GM19025 (cell line): ENCODE measurements around the gene LRRC4B.

Source experiments
- ATAC-seq: cut with Tn5 transposase; IDR thresholded peaks from one replicate; pipeline ENCODE4 v1.9.1; 2021; ENCODE audit warnings: mild to moderate bottlenecking, low read depth, moderate library complexity; ENCODE audit not compliant: unreplicated experiment

Gene LRRC4B

DNA sequence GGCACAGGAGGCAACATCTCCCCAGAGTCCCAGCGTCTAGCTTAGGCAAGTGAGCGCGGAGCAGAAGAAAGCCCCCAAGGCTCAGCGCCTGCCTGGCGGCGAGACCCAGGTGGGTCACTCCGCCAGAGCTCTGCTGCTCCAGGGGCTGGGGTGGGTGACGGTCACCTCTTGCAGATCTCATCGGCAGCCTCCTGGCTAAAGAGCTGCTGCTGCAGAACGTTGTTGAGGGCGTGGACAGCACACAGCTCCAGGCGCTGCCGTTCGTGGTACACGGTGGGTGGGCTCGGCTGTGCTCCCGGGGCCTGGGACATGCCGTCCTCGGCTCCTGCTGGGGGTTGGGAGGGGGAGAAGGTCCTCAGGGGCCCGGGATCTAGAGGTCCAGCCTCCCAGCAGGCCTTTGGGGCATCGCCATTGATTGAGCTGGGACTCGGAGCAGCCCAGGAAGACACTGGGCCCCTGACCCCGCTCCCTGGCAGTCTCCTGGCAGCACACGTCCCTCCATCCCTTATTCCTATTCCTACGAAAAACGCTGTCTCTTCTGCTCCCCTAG, 58.0 kb downstream of the LRRC4B start:
- no peak for ATAC-seq

DNA sequence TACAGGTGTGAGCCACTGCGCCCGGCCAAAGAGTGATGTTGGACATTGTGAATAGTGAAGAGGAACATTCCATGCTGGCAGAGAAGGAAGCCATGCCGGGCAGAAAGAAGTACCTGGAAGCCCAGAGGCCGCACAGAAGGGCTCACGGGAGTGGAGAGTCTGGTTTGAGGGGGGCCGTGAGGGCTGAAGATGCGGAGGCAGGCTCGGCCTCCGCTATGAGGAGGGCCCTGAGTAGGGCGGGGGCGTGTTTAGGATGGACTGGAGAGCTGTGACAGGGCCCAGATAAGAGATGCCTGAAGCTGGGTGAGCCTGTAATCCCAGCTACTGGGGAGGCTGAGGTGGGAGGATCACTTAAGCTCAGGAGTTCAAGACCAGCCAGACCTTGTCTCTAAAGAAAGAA, 58.9 kb downstream of the LRRC4B start:
- ATAC-seq = no peak

DNA sequence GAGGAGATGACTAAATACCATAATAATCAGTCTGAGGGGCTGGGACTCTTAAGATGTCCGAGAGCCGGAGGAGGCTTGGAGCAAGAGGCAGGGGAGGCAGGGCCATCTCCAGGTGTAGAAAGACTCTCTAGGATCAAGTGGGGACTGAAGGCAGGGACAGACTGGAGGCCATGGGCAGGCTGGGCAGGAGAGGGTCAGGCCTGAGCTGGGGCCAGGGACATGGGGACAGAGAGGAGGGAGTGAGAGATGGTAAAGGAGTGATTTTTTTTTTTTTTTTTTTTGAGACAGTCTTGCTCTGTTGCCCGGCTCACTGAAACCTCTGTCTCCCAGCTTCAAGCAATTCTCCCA, 59.4 kb downstream of the LRRC4B start:
- ATAC-seq = no peak

DNA sequence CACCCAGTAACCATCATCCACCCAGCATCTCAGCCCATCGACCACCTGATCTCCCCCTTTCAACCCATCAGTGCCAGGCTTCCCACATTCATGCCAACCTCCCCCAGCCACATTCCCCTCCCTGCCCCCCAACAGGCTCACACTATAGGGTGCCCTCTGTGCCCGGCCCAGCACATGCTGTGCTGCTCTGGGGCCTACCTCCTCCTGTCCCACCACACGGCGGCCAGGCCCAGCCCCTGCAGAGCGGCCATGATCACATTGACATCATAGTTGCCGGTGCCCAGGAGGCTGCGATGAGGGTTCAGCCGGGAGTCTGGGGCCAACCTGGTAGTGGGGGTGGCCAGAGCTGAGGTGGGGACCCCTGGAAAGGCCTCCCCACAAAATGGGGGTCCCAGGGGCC, 60.9 kb downstream of the LRRC4B start:
- ATAC-seq = no peak

DNA sequence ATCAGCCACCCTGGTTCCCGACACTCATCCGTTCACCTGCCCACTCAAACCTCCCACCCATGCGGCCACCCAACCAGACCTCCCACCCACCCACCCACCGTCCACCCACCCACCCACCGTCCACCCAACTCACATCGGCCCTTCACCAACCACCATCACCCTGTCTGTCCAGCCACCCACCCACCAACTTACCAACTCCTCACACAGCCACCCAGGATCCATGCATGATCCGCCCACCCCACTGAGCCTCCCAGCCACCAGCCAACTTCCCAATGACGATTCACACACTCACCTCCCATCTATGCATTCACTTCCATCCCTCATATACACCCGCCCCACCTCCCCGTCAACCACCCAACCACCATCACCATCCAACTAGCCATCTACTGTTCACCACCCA, 61.5 kb downstream of the LRRC4B start:
- ATAC-seq = no peak

DNA sequence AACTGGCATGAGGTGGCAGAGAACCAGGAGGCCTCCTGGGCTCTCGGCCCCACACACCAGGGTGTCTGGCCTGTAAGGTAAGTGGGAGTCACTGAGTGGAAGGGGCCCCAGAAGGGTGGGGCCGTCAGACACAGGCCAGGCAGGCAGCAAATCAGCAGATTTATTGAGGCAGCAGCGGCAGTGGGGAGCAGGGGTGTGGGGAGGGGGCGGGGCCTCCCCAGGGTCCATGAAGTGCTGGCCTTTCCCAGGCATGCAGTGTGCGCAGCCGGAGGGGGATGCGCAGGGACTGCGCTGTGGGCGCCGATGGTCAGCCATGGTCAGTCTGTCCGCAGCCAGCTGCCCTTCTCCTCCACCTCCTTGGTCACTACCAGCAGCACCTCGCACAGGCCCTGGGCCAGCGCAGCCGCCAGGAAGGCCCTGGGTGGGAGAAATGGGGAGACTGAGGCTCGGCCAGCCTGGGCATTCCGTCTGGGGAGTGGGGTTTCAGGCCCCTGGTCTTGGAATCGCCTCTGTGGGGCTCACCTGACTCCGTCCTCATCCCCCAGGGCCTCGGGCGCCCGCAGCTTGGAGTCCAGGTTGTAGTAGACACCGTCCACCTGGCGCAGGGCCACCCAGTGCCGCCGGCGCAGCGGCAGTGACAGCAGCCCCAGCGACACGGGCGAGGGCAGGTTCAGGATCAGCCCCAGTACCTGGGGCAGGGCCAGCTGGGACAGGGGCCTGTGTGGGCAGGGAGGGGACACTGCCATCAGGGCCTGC, 62.2 kb downstream of the LRRC4B start:
- no peak for ATAC-seq

DNA sequence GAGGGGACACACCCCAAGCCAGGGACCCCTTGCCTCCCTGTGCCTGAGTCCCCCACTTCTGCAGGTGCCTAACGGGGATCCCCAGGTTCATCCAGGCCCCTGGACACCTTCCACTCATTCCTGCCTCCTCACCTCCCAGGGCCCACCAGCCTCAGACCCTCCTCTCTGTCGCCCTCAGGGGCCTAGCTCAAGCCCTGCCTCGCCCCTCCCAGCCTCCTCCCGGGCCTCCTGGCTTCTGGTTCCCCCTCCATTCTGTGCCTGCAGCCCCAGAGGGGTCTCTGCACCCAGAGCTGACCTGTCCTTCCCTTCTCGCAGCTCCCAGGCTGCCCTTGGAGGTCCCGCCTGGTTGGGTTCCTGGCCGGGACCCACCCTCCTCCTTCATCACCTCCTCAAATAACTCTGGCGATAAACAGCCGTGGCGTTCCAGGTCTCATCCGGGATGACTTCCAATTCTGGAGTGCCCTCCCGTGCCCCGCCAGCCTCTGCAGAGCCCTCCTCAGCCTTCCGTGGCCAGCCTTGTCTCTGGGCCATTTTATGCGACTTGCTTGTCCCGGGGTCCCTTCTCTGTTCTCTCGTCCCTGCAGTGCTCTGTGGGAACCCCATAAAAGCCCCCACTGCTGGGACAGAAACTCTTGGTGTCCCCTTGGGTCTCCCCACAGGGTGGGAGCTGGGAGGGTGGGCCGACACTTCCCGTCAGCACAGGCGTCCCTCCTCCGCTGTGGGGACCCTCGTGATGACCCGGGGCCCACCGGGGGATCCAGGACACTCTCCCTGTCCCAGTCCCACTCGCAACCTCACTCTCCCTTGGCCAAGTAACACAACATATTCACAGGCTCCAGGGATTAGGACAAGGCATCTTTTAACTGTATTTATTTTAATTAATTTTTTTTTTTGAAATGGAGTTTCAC, 66.4 kb downstream of the LRRC4B start:
- ATAC-seq = no peak

DNA sequence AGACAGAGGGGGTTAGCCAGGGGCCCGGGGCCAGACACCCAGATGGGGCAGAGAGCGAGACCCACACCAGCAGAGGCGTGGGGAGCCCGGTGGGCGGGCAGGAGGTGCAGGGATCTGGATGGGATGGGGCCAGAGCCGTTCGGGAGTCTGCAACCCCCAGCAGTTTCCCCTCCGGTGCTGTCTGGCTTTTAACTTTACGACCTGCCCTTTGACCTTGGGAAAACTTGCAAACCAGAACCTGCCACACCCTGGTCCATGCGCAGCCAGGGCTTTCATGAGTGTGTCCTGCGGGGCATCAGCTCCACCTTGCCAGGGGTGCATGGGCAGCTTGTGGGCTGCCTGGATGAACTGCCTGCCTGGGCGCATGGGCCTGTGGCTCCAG, 67.1 kb downstream of the LRRC4B start:
- ATAC-seq = no peak

DNA sequence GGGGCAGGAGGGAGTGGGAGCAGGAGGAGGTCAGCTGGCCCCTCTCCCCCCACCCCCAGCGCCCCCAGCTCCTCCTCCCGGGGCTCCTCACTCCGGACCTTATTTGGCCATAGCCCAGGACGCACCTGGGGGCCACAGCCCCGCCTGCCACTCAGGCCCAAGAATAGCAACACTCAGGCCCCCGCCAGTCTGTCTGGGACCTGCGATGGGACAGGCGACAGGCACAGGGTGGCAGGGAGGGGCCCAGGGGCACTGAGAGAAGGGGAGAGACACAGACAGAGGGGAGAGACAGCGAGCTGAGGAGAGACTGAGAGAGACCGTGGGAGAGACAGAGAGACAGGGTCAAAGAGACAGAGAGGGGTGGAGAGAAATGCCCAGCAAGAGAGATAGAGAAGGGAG, 67.5 kb downstream of the LRRC4B start:
- ATAC-seq = no peak

DNA sequence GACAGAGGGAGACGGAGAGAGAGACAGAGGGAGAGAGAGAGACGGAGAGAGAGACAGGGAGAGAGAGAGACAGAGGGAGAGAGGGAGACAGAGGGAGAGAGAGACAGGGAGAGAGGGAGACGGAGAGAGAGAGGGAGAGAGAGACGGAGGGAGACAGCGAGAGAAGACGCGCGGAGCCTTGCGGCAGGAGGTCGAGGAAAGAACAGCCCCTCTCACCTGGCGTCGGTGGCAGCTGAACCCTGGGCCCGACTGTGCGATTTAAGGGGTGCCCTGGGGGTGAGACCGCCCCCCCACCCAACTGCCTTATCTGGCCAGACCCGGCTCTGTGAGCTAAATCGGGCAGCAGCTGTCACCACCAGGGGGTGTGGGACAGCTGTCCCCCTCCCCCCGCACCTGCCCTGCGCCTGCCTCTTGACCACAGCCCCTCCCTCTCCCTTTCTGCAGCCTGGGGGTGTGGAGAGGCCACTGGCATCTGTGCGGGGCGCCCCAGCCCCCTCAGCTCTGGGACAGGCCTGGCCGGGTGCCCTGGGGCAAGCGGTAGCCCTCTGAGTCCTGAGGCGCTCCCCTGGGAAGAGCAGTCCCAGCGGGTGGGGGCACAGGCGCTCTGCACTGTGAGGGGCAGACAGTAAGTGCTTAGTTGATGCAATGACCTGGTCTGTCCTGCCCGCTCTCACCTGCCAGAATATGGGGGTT, 68.0 kb downstream of the LRRC4B start:
- ATAC-seq = no peak

DNA sequence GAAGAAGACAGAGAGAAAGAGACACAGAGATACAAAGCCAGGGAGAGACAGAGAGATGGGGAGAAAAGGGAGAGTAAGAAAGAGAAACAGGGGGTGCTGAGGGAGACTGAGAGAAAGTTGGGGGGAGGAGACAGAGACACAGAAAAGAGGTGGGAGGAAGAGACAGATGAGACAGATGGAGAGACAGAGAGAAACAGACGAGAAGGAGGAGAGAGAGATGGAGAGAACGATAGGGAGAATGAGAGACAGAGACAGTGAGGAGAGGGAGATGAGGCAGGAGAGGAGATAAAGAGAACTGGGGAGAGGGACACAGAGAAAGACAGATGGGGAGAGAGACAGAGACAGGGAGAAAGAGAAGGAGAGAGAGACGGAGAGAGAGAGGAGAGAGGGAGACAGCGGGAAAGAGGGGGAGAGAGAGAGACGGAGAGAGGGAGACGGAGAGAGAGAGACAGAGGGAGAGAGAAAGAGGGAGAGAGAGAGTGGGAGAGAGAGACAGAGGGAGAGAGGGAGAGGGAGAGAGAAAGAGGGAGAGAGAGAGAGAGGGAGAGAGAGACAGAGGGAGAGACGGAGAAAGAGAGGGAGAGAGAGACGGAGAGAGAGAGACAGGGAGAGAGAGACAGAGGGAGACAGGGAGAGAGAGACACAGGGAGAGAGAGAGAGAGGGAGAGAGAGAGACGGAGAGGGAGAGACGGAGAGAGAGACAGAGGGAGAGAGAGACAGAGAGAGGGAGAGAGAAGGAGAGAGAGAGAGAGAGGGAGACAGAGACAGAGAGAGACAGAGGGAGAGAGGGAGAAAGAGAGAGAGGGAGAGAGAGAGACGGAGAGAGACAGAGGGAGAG, 69.8 kb downstream of the LRRC4B start:
- ATAC-seq = no peak

DNA sequence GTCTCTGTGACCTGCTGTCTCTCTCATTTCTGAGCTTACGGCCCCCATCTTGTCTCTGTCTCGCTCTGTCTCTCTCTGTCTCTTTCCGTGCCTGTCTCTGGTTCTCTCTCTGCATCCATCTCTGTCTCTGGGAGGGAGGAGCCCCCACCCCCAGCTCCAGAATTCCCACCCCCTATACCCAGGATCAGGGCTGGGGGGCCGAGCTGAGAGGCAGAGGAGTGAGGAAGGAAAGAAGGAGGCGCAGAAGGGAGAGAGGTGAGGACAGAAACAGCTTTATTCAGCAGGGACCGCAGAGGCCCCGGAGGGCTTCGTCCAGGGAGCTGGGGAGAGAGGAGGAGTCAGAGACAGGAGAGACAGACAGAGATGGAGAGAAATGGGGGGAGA, 71.2 kb downstream of the LRRC4B start:
- ATAC-seq = no peak

DNA sequence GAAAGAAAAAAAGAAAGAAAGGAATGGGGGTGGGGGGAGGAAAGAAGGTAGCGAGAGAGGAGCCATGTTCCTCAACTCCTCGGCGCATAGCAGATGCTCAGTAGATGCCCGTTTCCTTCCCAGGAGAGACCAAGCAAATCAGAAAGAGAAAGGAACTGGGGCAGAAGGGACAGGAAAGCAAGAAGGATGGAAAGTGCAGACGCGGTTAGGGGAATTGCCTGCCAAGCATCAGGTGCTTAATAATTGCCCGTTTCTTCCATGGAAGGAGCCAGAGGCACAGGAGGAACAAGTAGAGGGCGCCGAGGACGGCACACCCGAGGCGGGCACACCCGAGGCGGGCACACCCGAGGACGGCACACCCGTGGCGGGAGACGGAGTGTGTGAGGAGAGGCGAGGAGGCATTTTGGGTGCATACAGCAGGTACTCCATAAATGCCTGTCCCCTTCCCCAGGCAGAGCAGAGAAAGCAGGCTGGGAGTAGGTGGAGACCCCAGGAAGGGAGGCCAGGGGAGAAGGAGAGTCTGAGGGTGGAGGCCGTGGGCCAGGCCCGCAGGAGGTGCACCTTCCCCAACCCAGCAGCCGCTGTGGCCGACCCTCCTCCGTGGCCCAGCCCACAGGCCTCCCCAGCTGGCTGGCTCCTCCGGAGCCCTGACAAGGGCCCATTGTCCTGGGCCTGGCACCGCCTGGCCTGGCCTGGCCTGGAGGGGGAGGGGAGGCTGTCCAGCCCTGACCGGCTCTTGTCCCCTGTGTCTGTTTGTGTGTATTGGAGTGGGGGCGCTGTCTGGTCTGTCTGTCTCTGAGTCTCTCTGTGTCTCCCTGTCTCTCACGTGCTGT, 71.8 kb downstream of the LRRC4B start:
- ATAC-seq = no peak

DNA sequence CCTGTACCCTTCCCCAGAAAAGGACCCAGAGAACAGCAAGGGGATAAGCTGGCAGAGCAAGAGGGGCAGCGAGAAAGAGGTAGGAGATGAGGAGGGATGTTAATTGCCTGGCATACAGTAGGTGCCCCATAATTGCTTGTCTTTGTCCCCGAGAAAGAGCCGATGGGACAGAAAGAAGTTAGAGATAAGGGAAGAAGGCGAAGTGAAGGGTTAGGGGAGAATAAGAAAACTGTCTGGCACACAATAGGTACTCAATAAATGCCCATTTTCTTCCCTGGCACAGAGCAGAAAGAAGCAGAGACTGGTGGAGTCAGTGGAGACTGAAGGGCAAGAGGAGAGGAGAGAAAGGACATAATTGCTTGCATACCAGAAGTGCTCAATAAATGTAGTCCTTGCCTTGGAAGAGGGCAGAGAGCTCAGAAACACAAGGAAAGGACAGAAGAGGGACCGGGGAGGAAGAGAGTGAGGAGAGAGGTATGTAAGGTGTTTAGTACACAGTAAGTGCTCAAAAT, 73.2 kb downstream of the LRRC4B start:
- no peak for ATAC-seq

DNA sequence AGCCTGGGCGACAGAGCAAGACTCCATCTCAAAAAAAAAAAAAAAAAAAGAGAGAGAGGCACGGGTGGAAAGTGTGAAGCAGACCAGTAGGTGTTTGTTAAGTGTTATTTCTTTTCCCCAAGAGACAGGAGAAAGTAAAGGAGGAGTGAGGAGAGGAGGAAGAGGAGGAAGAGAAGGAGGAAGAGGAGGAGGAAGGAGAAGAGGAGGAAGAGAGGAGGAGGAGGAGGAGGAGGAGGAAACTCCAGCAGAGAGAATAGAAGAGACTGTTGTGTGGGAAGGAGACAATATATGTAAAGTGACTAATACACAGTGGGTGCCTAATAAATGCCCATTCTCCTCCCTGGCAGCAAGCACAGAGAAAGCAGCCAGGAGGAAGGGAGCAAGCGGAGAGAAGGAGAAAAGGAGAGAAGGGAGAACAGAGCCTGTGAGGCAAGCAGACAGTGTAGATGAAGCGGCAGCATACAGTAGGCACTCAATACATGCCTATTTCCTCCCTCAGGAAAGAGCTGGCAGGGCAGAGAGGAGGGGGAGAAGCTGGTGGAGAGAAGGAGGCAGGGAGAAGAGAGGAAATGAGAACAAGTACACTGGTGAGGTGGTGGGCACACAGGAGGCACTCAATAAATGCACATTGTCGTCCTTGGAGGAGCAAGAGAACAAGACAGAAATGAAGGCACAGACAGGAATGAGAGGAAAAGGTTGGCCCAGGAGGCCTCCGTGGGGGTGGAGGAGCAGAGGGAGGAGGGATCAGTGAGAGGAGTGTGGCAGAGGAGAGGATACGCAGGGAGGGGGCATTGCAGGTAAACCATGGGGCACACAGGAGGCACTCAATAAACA, 73.8 kb downstream of the LRRC4B start:
- ATAC-seq = no peak

DNA sequence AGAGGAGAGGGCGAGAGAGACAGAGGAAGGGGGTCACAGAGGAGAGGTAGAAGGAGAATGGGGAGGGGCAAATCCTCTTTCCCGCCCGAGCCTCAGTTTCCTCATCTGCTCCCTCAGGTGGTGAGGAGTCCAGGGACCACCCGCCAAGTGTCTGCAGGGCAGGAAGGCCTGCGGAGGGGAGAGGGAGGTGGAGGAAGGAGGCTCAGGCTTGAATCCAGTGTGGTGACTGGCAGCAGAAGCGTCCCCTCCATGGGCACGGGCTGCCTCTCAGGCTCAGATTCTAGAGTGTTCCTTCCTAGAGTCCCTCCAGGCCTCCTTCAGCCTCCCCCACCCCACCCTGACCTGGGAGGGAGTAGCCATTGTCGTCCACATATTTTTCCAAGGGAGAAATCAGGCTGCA, 75.1 kb downstream of the LRRC4B start:
- ATAC-seq = no peak

DNA sequence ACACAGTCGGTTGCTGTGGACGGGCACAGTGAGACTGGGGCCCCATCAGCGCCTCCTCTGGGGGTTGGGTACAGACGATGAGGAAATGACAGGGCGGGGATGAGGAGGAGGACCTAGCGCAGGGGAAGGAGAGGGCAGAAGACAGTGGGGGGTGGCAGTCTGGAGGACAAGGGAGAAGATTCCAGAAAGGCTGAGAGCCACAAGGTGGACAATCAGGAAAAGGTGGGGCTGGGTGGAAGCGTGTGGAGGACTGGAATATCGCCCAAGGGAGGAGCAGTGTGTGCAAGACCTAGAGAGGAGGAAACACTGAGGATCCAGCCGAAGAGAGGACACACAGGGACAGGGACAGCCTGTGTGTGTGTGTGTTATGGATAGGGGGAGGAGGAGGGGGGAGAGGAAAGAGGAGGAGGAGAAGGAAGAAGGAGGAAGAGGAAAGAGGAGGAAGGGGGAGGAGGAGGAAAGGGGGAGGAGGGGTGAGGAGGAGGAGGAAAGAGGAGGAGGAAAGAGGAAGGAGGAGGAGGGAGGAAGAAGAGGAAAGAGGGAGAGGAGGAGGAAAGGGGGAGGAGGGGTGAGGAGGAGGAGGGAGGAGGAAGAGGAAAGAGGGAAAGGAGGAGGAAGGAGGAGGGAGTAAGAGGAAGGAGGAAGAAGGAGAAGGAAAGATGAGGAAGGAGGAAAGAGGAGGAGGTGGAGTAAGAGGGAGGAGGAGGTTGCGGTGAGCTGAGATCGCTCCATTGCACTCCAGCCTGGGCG, 75.8 kb downstream of the LRRC4B start:
- ATAC-seq = no peak
